CD4-positive, CD25-positive, alpha-beta regulatory T cell (primary cell): ENCODE data around the gene NSMCE1. TPM values are rescaled to one million over a fixed set of nuclear protein-coding genes. Genes with fewer than 3 reads are reported as not detected.
"Not testable (repeated sequence)": the region's sequence is repeated elsewhere in the genome, so short reads cannot be mapped to it uniquely, and the experiment has no call there.

Experiments used
- ATAC-seq, 2 donors: fragments of 150-1000 bp; cut with Tn5 transposase; one replicate each; pipeline ENCODE4 v1.10.0; 2021; ENCODE audit warnings: low read depth in 2 of 2, moderate number of reproducible peaks in 2 of 2, moderate library complexity in 1 of 2
- DNase-seq, 3 donors: peaks; one replicate each; pipeline versions ENCODE4 v3.0.0 to v3.0.0-alpha.2; 2012 to 2022; ENCODE audit warnings: mixed read lengths in 1 of 3
- H3K27ac ChIP-seq: one replicate; pipeline ENCODE4 v1.7.0; 2013; ENCODE audit warnings: mild to moderate bottlenecking, low read length; ENCODE audit not compliant: insufficient read depth, poor library complexity, severe bottlenecking
- H3K27me3 ChIP-seq: one replicate; pipeline ENCODE4 v1.7.0; 2013; ENCODE audit warnings: low read length; ENCODE audit not compliant: control insufficient read depth, insufficient read depth
- H3K36me3 ChIP-seq: one replicate; pipeline ENCODE4 v1.7.0; 2013; ENCODE audit warnings: mild to moderate bottlenecking, low read length, moderate library complexity; ENCODE audit not compliant: control insufficient read depth, insufficient read depth
- H3K4me1 ChIP-seq: 2 replicates; pipeline ENCODE4 v1.7.0; 2013; ENCODE audit warnings: mild to moderate bottlenecking, low read length; ENCODE audit not compliant: insufficient read depth, control insufficient read depth, poor library complexity, severe bottlenecking
- H3K4me3 ChIP-seq: one replicate; pipeline ENCODE4 v1.7.0; 2013; ENCODE audit warnings: low read depth, mild to moderate bottlenecking, low read length, moderate library complexity
- H3K9me3 ChIP-seq, 2 experiments: 1 replicate in 1 of 2; 2 replicates in 1 of 2; pipeline ENCODE4 v1.7.0; 2013; ENCODE audit warnings: low read length in 2 of 2, mild to moderate bottlenecking in 1 of 2, moderate library complexity in 1 of 2; ENCODE audit not compliant: control insufficient read depth in 2 of 2
- H3K27ac Mint-ChIP-seq, 3 donors: one replicate each; pipeline ENCODE4 v1.8.0; 2020 to 2022; ENCODE audit warnings: mild to moderate bottlenecking in 3 of 3, mixed read lengths in 3 of 3, moderate library complexity in 2 of 3
- H3K27me3 Mint-ChIP-seq: one replicate; pipeline ENCODE4 v1.8.0; 2022; ENCODE audit warnings: mild to moderate bottlenecking, mixed read lengths
- H3K36me3 Mint-ChIP-seq: one replicate; pipeline ENCODE4 v1.8.0; 2020; ENCODE audit warnings: mixed read lengths
- H3K4me1 Mint-ChIP-seq, 4 donors: one replicate each; pipeline ENCODE4 v1.8.0; 2020 to 2022; ENCODE audit warnings: mixed read lengths in 4 of 4, mild to moderate bottlenecking in 1 of 4
- H3K4me3 Mint-ChIP-seq, 4 donors: one replicate each; pipeline ENCODE4 v1.8.0; 2020 to 2022; ENCODE audit warnings: mild to moderate bottlenecking in 4 of 4, mixed read lengths in 4 of 4, moderate library complexity in 3 of 4
- H3K9me3 Mint-ChIP-seq, 7 donors: one replicate each; pipeline ENCODE4 v1.8.0; 2020 to 2022; ENCODE audit warnings: mixed read lengths in 7 of 7, mild to moderate bottlenecking in 3 of 7, moderate library complexity in 2 of 7
- polyA plus RNA-seq, 4 donors: library from polyadenylated mRNA; unstranded; fragments of 300-500 nt; fragmentation: Illumina TruSeq; gene quantifications; one replicate each; pipeline ENCODE4 v1.2.3, GENCODE V29; 2021
- total RNA-seq: library from RNA; stranded (reverse); gene quantifications from one replicate; pipeline ENCODE4 v1.2.3, GENCODE V29; 2022

NSMCE1 gene
- total and polyA plus RNA-seq, 5 donors from 2014 or later = 40.0 to 156 (median 131) TPM

GRCh38 chr16:27254262-27254811 lies 14.2 kb downstream of the NSMCE1 start:
- Mint-ChIP-seq H3K4me1 (peaks cover 27 to 56% (median 47%) of the 10 kb centered on the region in 4 donors), H3K27ac (peak overlapping the region; percentile 50 to 89 (median 82)), H3K27me3 (no peaks in the 10 kb centered on the region), H3K9me3 (no peaks in the 10 kb centered on the region), H3K36me3 (peaks cover 50% of the 10 kb centered on the region), H3K4me3 (peak overlapping the region; percentile 7 to 73 (median 54))
- Histone ChIP-seq H3K9me3 (no peaks in the 10 kb centered on the region), H3K36me3 (peaks cover 20% of the 10 kb centered on the region), H3K4me1 (peaks cover 22% of the 10 kb centered on the region), H3K4me3 (peak overlapping the region; percentile 14), H3K27me3 (no peaks in the 10 kb centered on the region), H3K27ac (peak overlapping the region; percentile 36)
- ATAC-seq = peak; percentile 57 to 58
- peak in 1 of 3 donors; percentile 61 for DNase-seq

GRCh38 chr16:27253526-27253930 lies 15.0 kb downstream of the NSMCE1 start:
- Histone ChIP-seq H3K27me3 (no peaks in the 10 kb centered on the region), H3K36me3 (peaks cover 20% of the 10 kb centered on the region), H3K9me3 (no peaks in the 10 kb centered on the region), H3K4me3 (no peak overlapping the region), H3K4me1 (peaks cover 22% of the 10 kb centered on the region), H3K27ac (no peak overlapping the region)
- Mint-ChIP-seq H3K9me3 (no peaks in the 10 kb centered on the region), H3K36me3 (peaks cover 47% of the 10 kb centered on the region), H3K27me3 (no peaks in the 10 kb centered on the region), H3K4me3 (peak overlapping the region in 2 of 4 donors; percentile 62 to 76), H3K4me1 (peaks cover 24 to 55% (median 42%) of the 10 kb centered on the region in 4 donors), H3K27ac (peak overlapping the region; percentile 53 to 89 (median 82))
- ATAC-seq (peak in 1 of 2 donors; percentile 35), DNase-seq (no peak)

GRCh38 chr16:27252206-27252585 lies 16.4 kb downstream of the NSMCE1 start:
- Mint-ChIP-seq H3K27me3 (no peaks in the 10 kb centered on the region), H3K4me1 (peaks cover 26 to 55% (median 45%) of the 10 kb centered on the region in 4 donors), H3K36me3 (peaks cover 44% of the 10 kb centered on the region), H3K9me3 (peaks cover 0 to 1% (median 0%) of the 10 kb centered on the region in 7 donors), H3K4me3 (no peak overlapping the region), H3K27ac (peak overlapping the region in 2 of 3 donors; percentile 20 to 59)
- Histone ChIP-seq H3K4me1 (peaks cover 22% of the 10 kb centered on the region), H3K9me3 (no peaks in the 10 kb centered on the region), H3K36me3 (peaks cover 19% of the 10 kb centered on the region), H3K27ac (no peak overlapping the region), H3K4me3 (no peak overlapping the region), H3K27me3 (no peaks in the 10 kb centered on the region)
- ATAC-seq = no peak
- no peak for DNase-seq

GRCh38 chr16:27251541-27252205 lies 16.9 kb downstream of the NSMCE1 start:
- Mint-ChIP-seq H3K4me1 (peaks cover 31 to 61% (median 48%) of the 10 kb centered on the region in 4 donors), H3K4me3 (no peak overlapping the region), H3K27me3 (no peaks in the 10 kb centered on the region), H3K36me3 (peaks cover 46% of the 10 kb centered on the region), H3K27ac (peak overlapping the region in 1 of 3 donors; percentile 25), H3K9me3 (peaks cover 0 to 1% (median 0%) of the 10 kb centered on the region in 7 donors)
- Histone ChIP-seq H3K9me3 (no peaks in the 10 kb centered on the region), H3K27me3 (no peaks in the 10 kb centered on the region), H3K27ac (no peak overlapping the region), H3K4me1 (peaks cover 22% of the 10 kb centered on the region), H3K4me3 (no peak overlapping the region), H3K36me3 (peaks cover 14% of the 10 kb centered on the region)
- DNase-seq (no peak), ATAC-seq (no peak)

- Mint-ChIP-seq H3K36me3 (peaks cover 44% of the 10 kb centered on the region), H3K27ac (peak overlapping the region in 2 of 3 donors; percentile 65 to 83), H3K4me1 (peaks cover 26 to 64% (median 45%) of the 10 kb centered on the region in 4 donors)
- not testable (repeated sequence) for H3K27ac ChIP-seq, ATAC-seq, H3K9me3 ChIP-seq, H3K36me3 ChIP-seq, H3K4me3 Mint-ChIP-seq, H3K9me3 Mint-ChIP-seq, DNase-seq, H3K27me3 Mint-ChIP-seq, H3K4me3 ChIP-seq, H3K27me3 ChIP-seq
- H3K4me1 ChIP-seq = peaks cover 16% of the 10 kb centered on the region
Observed at GRCh38 chr16:27248886-27249285, 19.7 kb downstream of the NSMCE1 start.

DNA sequence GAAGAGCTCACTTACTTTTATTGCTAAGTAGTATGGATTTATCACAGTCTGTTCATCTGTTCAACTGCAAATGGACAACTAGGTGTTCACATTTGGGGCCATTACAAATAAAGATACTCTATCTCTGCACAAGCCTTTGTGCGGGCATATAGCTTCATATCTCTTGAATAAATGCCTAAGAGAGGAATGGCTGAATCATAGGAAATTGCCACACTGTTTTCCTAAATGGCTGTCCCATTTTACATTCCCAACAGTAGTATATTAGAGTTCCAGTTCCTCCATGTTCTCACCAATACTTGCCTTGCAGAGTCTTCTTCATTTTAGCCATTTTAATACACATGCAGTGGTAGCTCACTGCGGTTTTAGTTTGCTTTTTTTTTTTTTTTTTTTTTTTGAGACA lies 20.5 kb downstream of the NSMCE1 start:
- Histone ChIP-seq H3K36me3 (no peaks in the 10 kb centered on the region), H3K27ac (no peak overlapping the region), H3K4me1 (peaks cover 11% of the 10 kb centered on the region), H3K9me3 (no peaks in the 10 kb centered on the region), H3K27me3 (no peaks in the 10 kb centered on the region), H3K4me3 (no peak overlapping the region)
- Mint-ChIP-seq H3K27ac (peak overlapping the region in 1 of 3 donors; percentile 92), H3K27me3 (no peaks in the 10 kb centered on the region), H3K4me3 (no peak overlapping the region), H3K4me1 (peaks cover 28 to 64% (median 45%) of the 10 kb centered on the region in 4 donors), H3K36me3 (peaks cover 38% of the 10 kb centered on the region), H3K9me3 (peaks cover 0 to 2% (median 0%) of the 10 kb centered on the region in 7 donors)
- DNase-seq = no peak
- ATAC-seq = no peak

DNA sequence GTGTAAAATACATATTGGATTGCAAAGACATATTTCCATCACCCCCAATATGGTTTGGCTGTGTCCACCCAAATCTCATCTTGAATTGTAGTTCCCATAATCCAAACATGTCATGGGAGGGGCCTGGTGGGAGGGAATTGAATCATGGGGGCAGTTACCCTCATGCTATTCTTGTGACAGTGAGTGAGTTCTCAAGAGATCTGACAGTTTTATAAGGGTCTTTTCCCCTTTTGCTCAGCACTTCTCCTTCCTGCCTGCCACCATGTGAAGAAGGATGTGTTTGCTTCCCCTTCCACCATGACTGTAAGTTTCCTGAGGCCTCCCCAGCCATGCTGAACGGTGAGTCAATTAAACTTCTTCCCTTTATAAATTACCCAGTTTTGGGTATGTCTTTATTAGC lies 21.5 kb downstream of the NSMCE1 start:
- not testable (repeated sequence) for ATAC-seq, H3K27ac ChIP-seq, H3K9me3 ChIP-seq, H3K9me3 Mint-ChIP-seq, DNase-seq, H3K36me3 ChIP-seq, H3K27me3 Mint-ChIP-seq, H3K4me3 ChIP-seq, H3K4me3 Mint-ChIP-seq, H3K27me3 ChIP-seq
- peaks cover 15% of the 10 kb centered on the region for H3K4me1 ChIP-seq
- Mint-ChIP-seq H3K36me3 (peaks cover 38% of the 10 kb centered on the region), H3K27ac (peak overlapping the region in 2 of 3 donors; percentile 79 to 92), H3K4me1 (peaks cover 31 to 65% (median 49%) of the 10 kb centered on the region in 4 donors)
